22Rv1 (cell line): ENCODE results near the gene AJUBA.

ENCODE experiments used
- ZFX ChIP-seq: fragments of 450-650 bp; IDR thresholded peaks from 2 replicates; pipeline ENCODE4 v1.6.1; 2017; ENCODE audit warnings: antibody characterized with exemption, borderline replicate concordance
- TF ChIP-seq, protein P1 (sequence below): fragments of 450-650 bp; IDR thresholded peaks from 2 replicates; pipeline ENCODE4 v1.5.1; 2017; ENCODE audit warnings: mild to moderate bottlenecking

DNA sequence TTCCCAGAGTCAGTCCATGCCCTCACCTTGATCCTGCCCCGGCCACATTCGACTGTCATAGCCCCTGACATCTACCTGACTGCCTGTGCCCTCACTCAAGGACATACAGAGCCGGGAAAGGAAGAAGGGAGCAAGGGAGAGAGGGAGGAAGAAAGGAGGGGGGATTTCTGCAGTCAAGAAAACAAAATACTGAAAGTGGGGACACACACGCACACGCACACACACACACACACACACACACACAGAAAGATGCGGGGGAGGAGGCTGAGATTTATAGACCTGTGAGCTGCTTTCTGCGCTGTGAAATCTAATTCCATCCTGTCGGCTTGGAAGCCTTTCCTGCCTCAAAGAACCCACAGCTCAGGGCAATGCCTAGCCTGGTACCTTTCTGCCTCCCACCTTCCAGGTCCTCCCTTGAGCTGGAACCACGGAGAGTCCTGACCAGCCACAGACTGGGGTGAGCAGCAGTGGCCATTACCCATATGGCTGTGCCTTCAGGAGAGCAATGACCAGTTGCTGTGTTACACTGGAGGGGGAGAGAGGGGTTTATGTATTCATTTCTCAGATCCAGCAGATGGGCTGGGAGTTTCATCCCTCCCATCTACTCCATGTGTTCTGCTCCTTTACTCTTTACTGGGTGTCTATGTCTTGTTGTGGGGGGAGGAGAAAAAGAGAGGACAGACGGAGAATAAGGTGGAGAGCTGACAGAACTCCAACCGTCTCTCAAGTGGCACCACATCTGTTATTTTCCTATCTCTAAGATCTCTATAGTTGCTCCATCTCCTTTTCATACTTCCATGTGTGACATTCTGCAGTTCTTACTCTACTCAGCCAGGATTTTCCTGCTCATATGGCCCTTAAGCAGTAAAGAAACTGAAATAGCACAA lies 14.7 kb upstream of the AJUBA start:
- TF ChIP-seq, protein P1, sequence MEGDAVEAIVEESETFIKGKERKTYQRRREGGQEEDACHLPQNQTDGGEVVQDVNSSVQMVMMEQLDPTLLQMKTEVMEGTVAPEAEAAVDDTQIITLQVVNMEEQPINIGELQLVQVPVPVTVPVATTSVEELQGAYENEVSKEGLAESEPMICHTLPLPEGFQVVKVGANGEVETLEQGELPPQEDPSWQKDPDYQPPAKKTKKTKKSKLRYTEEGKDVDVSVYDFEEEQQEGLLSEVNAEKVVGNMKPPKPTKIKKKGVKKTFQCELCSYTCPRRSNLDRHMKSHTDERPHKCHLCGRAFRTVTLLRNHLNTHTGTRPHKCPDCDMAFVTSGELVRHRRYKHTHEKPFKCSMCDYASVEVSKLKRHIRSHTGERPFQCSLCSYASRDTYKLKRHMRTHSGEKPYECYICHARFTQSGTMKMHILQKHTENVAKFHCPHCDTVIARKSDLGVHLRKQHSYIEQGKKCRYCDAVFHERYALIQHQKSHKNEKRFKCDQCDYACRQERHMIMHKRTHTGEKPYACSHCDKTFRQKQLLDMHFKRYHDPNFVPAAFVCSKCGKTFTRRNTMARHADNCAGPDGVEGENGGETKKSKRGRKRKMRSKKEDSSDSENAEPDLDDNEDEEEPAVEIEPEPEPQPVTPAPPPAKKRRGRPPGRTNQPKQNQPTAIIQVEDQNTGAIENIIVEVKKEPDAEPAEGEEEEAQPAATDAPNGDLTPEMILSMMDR, result no peak
- no peak for TF ChIP-seq ZFX
